Mesendoderm (in vitro differentiated cells): ENCODE measurements around the gene ZNF778.

Source experiments
- DNase-seq: peaks from one replicate; pipeline ENCODE4 v3.0.0; 2013
- H2AK5ac ChIP-seq: 2 replicates; pipeline ENCODE4 v1.6.1; 2013; ENCODE audit warnings: low read length, inconsistent platforms
- H2BK120ac ChIP-seq: 2 replicates; pipeline ENCODE4 v1.6.1; 2013; ENCODE audit warnings: low read depth, mild to moderate bottlenecking, low read length, moderate library complexity, mixed read lengths
- H2BK15ac ChIP-seq: replicated peaks from 2 replicates; pipeline ENCODE4 v1.6.1; 2013; ENCODE audit warnings: low read depth, mild to moderate bottlenecking, moderate library complexity
- H2BK5ac ChIP-seq: 2 replicates; pipeline ENCODE4 v1.6.1; 2013; ENCODE audit warnings: low read length, inconsistent platforms
- H3K18ac ChIP-seq: 2 replicates; pipeline ENCODE4 v1.6.1; 2013; ENCODE audit warnings: mild to moderate bottlenecking, low read length, mixed read lengths
- H3K23ac ChIP-seq: one replicate; pipeline ENCODE4 v1.6.1; 2013; ENCODE audit warnings: low read length
- H3K27ac ChIP-seq: 2 replicates; pipeline ENCODE4 v1.5.1; 2013; ENCODE audit warnings: low read depth, mild to moderate bottlenecking, inconsistent platforms, low read length, moderate library complexity
- H3K27me3 ChIP-seq: 2 replicates; pipeline ENCODE4 v1.6.1; 2013; ENCODE audit warnings: low read length, control low read depth, mild to moderate bottlenecking, inconsistent platforms; ENCODE audit not compliant: insufficient read depth, poor library complexity
- H3K36me3 ChIP-seq: 2 replicates; pipeline ENCODE4 v1.6.1; 2013; ENCODE audit warnings: low read length, inconsistent platforms; ENCODE audit not compliant: control insufficient read depth, insufficient read depth
- H3K4ac ChIP-seq: one replicate; pipeline ENCODE4 v1.6.1; 2013; ENCODE audit warnings: low read depth, mild to moderate bottlenecking, low read length, moderate library complexity
- H3K4me1 ChIP-seq: 2 replicates; pipeline ENCODE4 v1.6.1; 2013; ENCODE audit warnings: low read depth, low read length, inconsistent platforms; ENCODE audit not compliant: control insufficient read depth
- H3K4me2 ChIP-seq: 2 replicates; pipeline ENCODE4 v1.6.1; 2013; ENCODE audit warnings: low read length
- H3K4me3 ChIP-seq: 2 replicates; pipeline ENCODE4 v1.5.1; 2013; ENCODE audit warnings: mild to moderate bottlenecking, low read length
- H3K56ac ChIP-seq: one replicate; pipeline ENCODE4 v1.6.1; 2013; ENCODE audit warnings: low read length
- H3K79me1 ChIP-seq: 2 replicates; pipeline ENCODE4 v1.6.1; 2013; ENCODE audit warnings: low read length, inconsistent platforms
- H3K79me2 ChIP-seq: 2 replicates; pipeline ENCODE4 v1.6.1; 2013; ENCODE audit warnings: mild to moderate bottlenecking, low read length; ENCODE audit not compliant: control insufficient read depth, insufficient read depth
- H3K9ac ChIP-seq: 2 replicates; pipeline ENCODE4 v1.6.1; 2013; ENCODE audit warnings: low read length, inconsistent platforms
- H4K5ac ChIP-seq: one replicate; pipeline ENCODE4 v1.6.1; 2013; ENCODE audit warnings: low read length
- H4K8ac ChIP-seq: one replicate; pipeline ENCODE4 v1.6.1; 2013; ENCODE audit warnings: low read depth, mild to moderate bottlenecking, control low read depth, low read length, moderate library complexity
- WGBS: extraction: QIAGEN DNeasy Blood & Tissue Kit; methylation state at CpG from one replicate; pipeline ENCODE4 v1.1.7; 2013; ENCODE audit warnings: low lambda C conversion rate, missing lambda C conversion rate; ENCODE audit not compliant: insufficient coverage; ENCODE audit errors: extremely low coverage; 5-methylcytosine and 5-hydroxymethylcytosine counted together

Gene ZNF778

GRCh38 chr16:89282523-89282922 lies 65.0 kb downstream of the ZNF778 start:
- no peak overlapping the region for H3K27ac ChIP-seq
- H3K18ac ChIP-seq = no peak overlapping the region
- no peak overlapping the region for H2BK5ac ChIP-seq
- H3K79me1 ChIP-seq = peaks cover 6% of the 10 kb centered on the region
- no peak for DNase-seq
- no peak overlapping the region for H4K5ac ChIP-seq
- no peak overlapping the region for H2BK120ac ChIP-seq
- H3K4ac ChIP-seq = no peak overlapping the region
- no peak overlapping the region for H4K8ac ChIP-seq
- H3K79me2 ChIP-seq = no peaks in the 10 kb centered on the region
- H3K4me2 ChIP-seq = no peak overlapping the region
- H3K23ac ChIP-seq = no peak overlapping the region
- no peak overlapping the region for H2AK5ac ChIP-seq
- WGBS = no CpG with 5 or more reads among the region's 18 CpGs
- no peak overlapping the region for H2BK15ac ChIP-seq
- no peak overlapping the region for H3K4me3 ChIP-seq
- no peak overlapping the region for H3K9ac ChIP-seq
- H3K56ac ChIP-seq = no peak overlapping the region
- H3K36me3 ChIP-seq = peaks cover 14% of the 10 kb centered on the region
- H3K4me1 ChIP-seq = no peaks in the 10 kb centered on the region
- H3K27me3 ChIP-seq = no peaks in the 10 kb centered on the region

DNA sequence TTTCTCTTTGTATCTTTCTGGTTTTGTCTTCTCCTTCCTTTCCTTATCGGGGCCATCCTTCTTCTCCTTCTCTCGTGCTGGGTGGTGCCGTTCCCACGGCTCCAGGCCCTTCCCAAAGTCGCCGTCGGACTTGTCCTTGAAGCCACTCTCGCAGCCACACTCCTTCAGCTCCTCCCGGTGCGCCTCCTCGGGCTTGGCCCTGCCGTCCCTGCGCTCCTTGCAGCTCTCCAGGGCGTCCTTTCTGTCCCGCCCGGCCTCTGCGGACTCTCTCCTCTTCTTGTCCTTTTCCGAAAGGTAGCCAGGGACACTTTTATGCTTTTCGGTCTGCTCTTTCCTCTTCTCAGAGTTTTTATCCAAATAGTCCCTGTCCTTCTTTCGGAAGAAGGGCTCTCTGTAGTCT lies 65.9 kb downstream of the ZNF778 start:
- Histone ChIP-seq H3K9ac (no peak overlapping the region), H2AK5ac (no peak overlapping the region), H4K5ac (no peak overlapping the region), H3K79me1 (peaks cover 7% of the 10 kb centered on the region), H3K4ac (no peak overlapping the region), H3K23ac (no peak overlapping the region), H2BK5ac (no peak overlapping the region), H3K4me1 (no peaks in the 10 kb centered on the region), H4K8ac (no peak overlapping the region), H3K27me3 (no peaks in the 10 kb centered on the region), H3K56ac (no peak overlapping the region), H3K4me2 (no peak overlapping the region), H3K79me2 (no peaks in the 10 kb centered on the region), H2BK120ac (no peak overlapping the region), H3K18ac (no peak overlapping the region), H3K4me3 (no peak overlapping the region), H3K27ac (no peak overlapping the region), H3K36me3 (peaks cover 14% of the 10 kb centered on the region), H2BK15ac (no peak overlapping the region)
- WGBS = no CpG with 5 or more reads among the region's 20 CpGs
- no peak for DNase-seq

DNA sequence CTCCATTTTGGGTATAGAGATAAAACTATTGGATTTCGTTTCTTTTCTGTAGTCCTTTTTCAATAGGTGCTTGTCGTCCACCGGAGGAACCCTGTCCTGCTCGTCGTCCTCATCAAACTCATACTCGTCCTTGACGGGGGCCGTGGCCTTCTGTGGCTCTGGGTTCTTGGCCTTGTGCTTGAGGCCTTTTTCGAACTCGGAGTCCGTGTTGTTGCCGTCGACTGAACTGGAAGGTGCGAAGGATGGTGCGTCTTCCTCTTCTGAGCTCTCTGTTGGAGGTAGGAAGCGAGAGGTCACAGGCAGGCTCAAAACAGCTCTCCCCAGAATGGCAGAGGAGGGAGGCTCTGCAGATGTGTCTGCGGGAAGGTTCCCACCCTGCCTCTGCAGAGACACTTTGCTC lies 67.9 kb downstream of the ZNF778 start:
- no peak overlapping the region for H3K4me3 ChIP-seq
- peaks cover 2% of the 10 kb centered on the region for H3K79me2 ChIP-seq
- H4K5ac ChIP-seq = no peak overlapping the region
- H3K23ac ChIP-seq = no peak overlapping the region
- no peak overlapping the region for H2BK120ac ChIP-seq
- DNase-seq = no peak
- no peaks in the 10 kb centered on the region for H3K27me3 ChIP-seq
- H3K36me3 ChIP-seq = peaks cover 18% of the 10 kb centered on the region
- WGBS = no CpG with 5 or more reads among the region's 17 CpGs
- H3K4ac ChIP-seq = no peak overlapping the region
- H2BK5ac ChIP-seq = no peak overlapping the region
- no peak overlapping the region for H3K56ac ChIP-seq
- H2BK15ac ChIP-seq = no peak overlapping the region
- peaks cover 15% of the 10 kb centered on the region for H3K79me1 ChIP-seq
- H3K4me1 ChIP-seq = no peaks in the 10 kb centered on the region
- H4K8ac ChIP-seq = no peak overlapping the region
- H3K4me2 ChIP-seq = no peak overlapping the region
- H3K9ac ChIP-seq = no peak overlapping the region
- H3K27ac ChIP-seq = no peak overlapping the region
- H3K18ac ChIP-seq = no peak overlapping the region
- no peak overlapping the region for H2AK5ac ChIP-seq

GRCh38 chr16:89286096-89286495 lies 68.6 kb downstream of the ZNF778 start:
- H3K79me2 ChIP-seq = peaks cover 5% of the 10 kb centered on the region
- H3K4me2 ChIP-seq = no peak overlapping the region
- H3K56ac ChIP-seq = no peak overlapping the region
- H3K36me3 ChIP-seq = peaks cover 18% of the 10 kb centered on the region
- H3K9ac ChIP-seq = no peak overlapping the region
- no peak overlapping the region for H3K4me3 ChIP-seq
- no peak overlapping the region for H2BK15ac ChIP-seq
- H4K5ac ChIP-seq = no peak overlapping the region
- H3K27ac ChIP-seq = no peak overlapping the region
- H4K8ac ChIP-seq = no peak overlapping the region
- H3K27me3 ChIP-seq = no peaks in the 10 kb centered on the region
- no peak overlapping the region for H3K18ac ChIP-seq
- H2AK5ac ChIP-seq = no peak overlapping the region
- H3K4me1 ChIP-seq = peaks cover 4% of the 10 kb centered on the region
- H2BK5ac ChIP-seq = no peak overlapping the region
- H2BK120ac ChIP-seq = no peak overlapping the region
- H3K79me1 ChIP-seq = peaks cover 17% of the 10 kb centered on the region
- H3K23ac ChIP-seq = no peak overlapping the region
- DNase-seq = no peak
- WGBS = no CpG with 5 or more reads among the region's 25 CpGs
- H3K4ac ChIP-seq = no peak overlapping the region
